Activated CD4-positive, alpha-beta T cell treated with anti-CD3 and anti-CD28 coated beads, Interleukin-2, amount 10 ng/mL, durations not matched to agents 7 days and 5 days (primary cell): ENCODE results near the gene RHBDL3. TPM values are rescaled to one million over a fixed set of nuclear protein-coding genes. Genes with fewer than 3 reads are reported as not detected.
A peak's percentile ranks its signal among the peaks of the same experiment; 100 is the strongest.

Source experiments
- CTCF ChIA-PET: fragments of 350-600 bp; sonication (Branson Sonifier 250); formaldehyde crosslinking; loops from one replicate; lab custom pipeline; 2021; ENCODE audit warnings: antibody characterized with exemption; lab: Charles Lee
- POLR2A ChIA-PET: fragments of 350-600 bp; sonication (Branson Sonifier 250); formaldehyde crosslinking; loops from one replicate; lab custom pipeline; 2021; ENCODE audit warnings: antibody characterized with exemption; lab: Charles Lee
- DNase-seq: peaks from one replicate; pipeline ENCODE4 v3.0.0-alpha.2; 2020
- H3K27ac Mint-ChIP-seq: one replicate; pipeline ENCODE4 v1.8.0; 2021; ENCODE audit warnings: mild to moderate bottlenecking, moderate library complexity, mixed read lengths
- H3K27me3 Mint-ChIP-seq: one replicate; pipeline ENCODE4 v1.8.0; 2021; ENCODE audit warnings: mixed read lengths
- H3K36me3 Mint-ChIP-seq: one replicate; pipeline ENCODE4 v1.8.0; 2021; ENCODE audit warnings: low read depth, mixed read lengths
- H3K4me1 Mint-ChIP-seq: one replicate; pipeline ENCODE4 v1.8.0; 2021; ENCODE audit warnings: mixed read lengths
- H3K4me3 Mint-ChIP-seq: one replicate; pipeline ENCODE4 v1.8.0; 2021; ENCODE audit warnings: mild to moderate bottlenecking, moderate library complexity, mixed read lengths
- H3K9me3 Mint-ChIP-seq: one replicate; pipeline ENCODE4 v1.8.0; 2021; ENCODE audit warnings: mixed read lengths
- total RNA-seq, 2 experiments: library from RNA; stranded (reverse); gene quantifications; one replicate each; pipeline ENCODE4 v1.2.3, GENCODE V29; 2021

RHBDL3 gene
- total RNA-seq, 2 experiments from 2014 or later: 0.67 to 0.69 TPM

- no peaks in the 10 kb centered on the region for H3K9me3 Mint-ChIP-seq
- ChIA-PET CTCF (interaction anchor here (0.6 to 1.2 kb wide), 6 partner anchors 9 to 71 kb away, joined by 3 read pairs; no protein-coding TSS in a partner anchor), POLR2A (interaction anchor here (0.5 kb wide), 1 partner anchor 402 kb away, joined by 5 read pairs; no protein-coding TSS in a partner anchor)
- peak overlapping the region; percentile 30 for H3K4me3 Mint-ChIP-seq
- H3K36me3 Mint-ChIP-seq: peaks cover 2% of the 10 kb centered on the region
- H3K27me3 Mint-ChIP-seq: no peaks in the 10 kb centered on the region
- peaks cover 47% of the 10 kb centered on the region for H3K4me1 Mint-ChIP-seq
- H3K27ac Mint-ChIP-seq: peak overlapping the region; percentile 87
- peak; percentile 61 for DNase-seq
Observed at GRCh38 chr17:32323811-32324491, 58.3 kb downstream of the RHBDL3 start.

DNA sequence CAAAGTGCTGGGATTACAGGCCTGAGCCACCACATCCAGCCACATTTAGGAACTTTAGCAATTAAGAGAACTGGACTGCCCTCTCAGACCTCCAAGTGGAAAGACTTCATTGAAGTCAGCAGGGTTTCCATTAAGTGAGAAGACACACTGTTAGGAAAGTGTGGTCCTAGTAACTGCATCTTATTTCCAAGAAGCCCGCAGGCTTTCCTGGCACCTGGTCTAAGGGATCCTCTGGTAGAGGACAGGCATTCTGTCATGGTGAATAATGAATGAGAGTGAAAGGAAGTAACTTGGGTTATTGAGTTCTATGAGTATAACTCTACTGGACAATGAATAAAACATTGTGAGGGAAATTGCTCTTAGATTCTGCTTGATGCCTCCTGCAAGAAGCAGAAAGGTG is 62.3 kb downstream of the RHBDL3 start:
- H3K27me3 Mint-ChIP-seq: no peaks in the 10 kb centered on the region
- peaks cover 64% of the 10 kb centered on the region for H3K4me1 Mint-ChIP-seq
- ChIA-PET CTCF (interaction anchor here (1.4 to 1.7 kb wide), 3 partner anchors 13 to 82 kb away, joined by 5 to 10 read pairs (median 9); partner anchors contain the start of gene C17orf75), POLR2A (no interaction called here)
- H3K27ac Mint-ChIP-seq: peak overlapping the region; percentile 19
- H3K4me3 Mint-ChIP-seq: no peak overlapping the region
- peaks cover 2% of the 10 kb centered on the region for H3K9me3 Mint-ChIP-seq
- DNase-seq: no peak
- H3K36me3 Mint-ChIP-seq: peaks cover 16% of the 10 kb centered on the region

GRCh38 chr17:32330147-32330546 is 64.5 kb downstream of the RHBDL3 start:
- ChIA-PET CTCF (interaction anchor here (1.0 to 1.8 kb wide), 3 partner anchors 11 to 77 kb away, joined by 4 to 7 read pairs (median 4); no protein-coding TSS in a partner anchor), POLR2A (interaction anchor here (0.5 kb wide), 1 partner anchor 1494 kb away, joined by 3 read pairs; no protein-coding TSS in a partner anchor)
- Mint-ChIP-seq H3K27me3 (no peaks in the 10 kb centered on the region), H3K27ac (peak overlapping the region; percentile 81), H3K36me3 (peaks cover 35% of the 10 kb centered on the region), H3K4me3 (no peak overlapping the region), H3K9me3 (peaks cover 2% of the 10 kb centered on the region), H3K4me1 (peaks cover 55% of the 10 kb centered on the region)
- no peak for DNase-seq

GRCh38 chr17:32331243-32332040 is 65.8 kb downstream of the RHBDL3 start:
- H3K27ac Mint-ChIP-seq: peak overlapping the region; percentile 81
- POLR2A ChIA-PET: interaction anchor here (1.4 kb wide), 1 partner anchor 9 kb away, joined by 4 read pairs; no protein-coding TSS in a partner anchor
- no peaks in the 10 kb centered on the region for H3K27me3 Mint-ChIP-seq
- CTCF ChIA-PET: interaction anchor here (1.0 to 1.6 kb wide), 4 partner anchors 9 to 79 kb away, joined by 3 to 7 read pairs (median 4); partner anchors contain the start of gene C17orf75
- H3K9me3 Mint-ChIP-seq: peaks cover 2% of the 10 kb centered on the region
- H3K36me3 Mint-ChIP-seq: peaks cover 43% of the 10 kb centered on the region
- DNase-seq: no peak
- H3K4me1 Mint-ChIP-seq: peaks cover 58% of the 10 kb centered on the region
- peak overlapping the region; percentile 40 for H3K4me3 Mint-ChIP-seq

- no peak overlapping the region for H3K4me3 Mint-ChIP-seq
- H3K4me1 Mint-ChIP-seq: peaks cover 49% of the 10 kb centered on the region
- no peaks in the 10 kb centered on the region for H3K27me3 Mint-ChIP-seq
- peaks cover 2% of the 10 kb centered on the region for H3K9me3 Mint-ChIP-seq
- DNase-seq: no peak
- POLR2A ChIA-PET: no interaction called here
- H3K36me3 Mint-ChIP-seq: peaks cover 50% of the 10 kb centered on the region
- CTCF ChIA-PET: interaction anchor here (1.8 kb wide), 1 partner anchor 9 kb away, joined by 3 read pairs; no protein-coding TSS in a partner anchor
- H3K27ac Mint-ChIP-seq: peak overlapping the region; percentile 46
Observed at GRCh38 chr17:32333187-32333586, 67.6 kb downstream of the RHBDL3 start.

- Mint-ChIP-seq H3K27me3 (no peaks in the 10 kb centered on the region), H3K9me3 (peaks cover 2% of the 10 kb centered on the region), H3K36me3 (peaks cover 61% of the 10 kb centered on the region), H3K4me3 (no peak overlapping the region), H3K4me1 (peaks cover 42% of the 10 kb centered on the region), H3K27ac (no peak overlapping the region)
- ChIA-PET CTCF (interaction anchor here (1.2 kb wide), 2 partner anchors 12 to 15 kb away, joined by 3 read pairs; no protein-coding TSS in a partner anchor), POLR2A (no interaction called here)
- DNase-seq: no peak
Observed at GRCh38 chr17:32335046-32335445, 69.4 kb downstream of the RHBDL3 start.

DNA sequence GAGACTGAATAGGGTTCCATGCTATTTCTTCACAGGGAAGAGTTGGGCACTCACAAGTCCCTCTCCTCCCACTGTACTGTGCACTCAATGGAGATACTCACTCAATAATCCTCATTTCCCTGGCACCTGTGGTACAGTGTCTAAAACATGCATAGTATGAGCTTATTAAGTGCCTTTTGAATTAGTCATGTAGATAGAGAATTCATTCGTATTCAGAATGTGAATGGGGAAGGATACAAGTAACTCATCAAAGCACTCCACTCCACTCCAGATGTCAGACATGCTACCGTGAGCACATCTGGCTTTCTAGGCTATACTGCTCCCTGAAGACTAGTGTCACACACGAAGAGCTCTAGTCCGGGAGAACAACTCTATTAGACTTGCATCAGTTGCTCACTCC is 70.1 kb downstream of the RHBDL3 start:
- H3K9me3 Mint-ChIP-seq: peaks cover 2% of the 10 kb centered on the region
- H3K4me3 Mint-ChIP-seq: no peak overlapping the region
- H3K36me3 Mint-ChIP-seq: peaks cover 62% of the 10 kb centered on the region
- CTCF ChIA-PET: interaction anchor here (1.2 kb wide), 2 partner anchors 11 to 16 kb away, joined by 3 read pairs; no protein-coding TSS in a partner anchor
- peaks cover 39% of the 10 kb centered on the region for H3K4me1 Mint-ChIP-seq
- H3K27ac Mint-ChIP-seq: no peak overlapping the region
- POLR2A ChIA-PET: no interaction called here
- no peak for DNase-seq
- no peaks in the 10 kb centered on the region for H3K27me3 Mint-ChIP-seq

GRCh38 chr17:32341141-32341856 is 75.7 kb downstream of the RHBDL3 start:
- Mint-ChIP-seq H3K9me3 (no peaks in the 10 kb centered on the region), H3K27me3 (no peaks in the 10 kb centered on the region), H3K27ac (peak overlapping the region; percentile 91), H3K4me3 (peak overlapping the region; percentile 88), H3K36me3 (peaks cover 25% of the 10 kb centered on the region), H3K4me1 (peaks cover 35% of the 10 kb centered on the region)
- peak; percentile 76 for DNase-seq
- ChIA-PET POLR2A (interaction anchor here (0.6 to 0.7 kb wide), 3 partner anchors 10 to 12 kb away, joined by 3 to 4 read pairs (median 3); no protein-coding TSS in a partner anchor), CTCF (interaction anchor here (0.7 to 2.7 kb wide), 9 partner anchors 10 to 404 kb away, joined by 3 to 10 read pairs (median 4); no protein-coding TSS in a partner anchor)

DNA sequence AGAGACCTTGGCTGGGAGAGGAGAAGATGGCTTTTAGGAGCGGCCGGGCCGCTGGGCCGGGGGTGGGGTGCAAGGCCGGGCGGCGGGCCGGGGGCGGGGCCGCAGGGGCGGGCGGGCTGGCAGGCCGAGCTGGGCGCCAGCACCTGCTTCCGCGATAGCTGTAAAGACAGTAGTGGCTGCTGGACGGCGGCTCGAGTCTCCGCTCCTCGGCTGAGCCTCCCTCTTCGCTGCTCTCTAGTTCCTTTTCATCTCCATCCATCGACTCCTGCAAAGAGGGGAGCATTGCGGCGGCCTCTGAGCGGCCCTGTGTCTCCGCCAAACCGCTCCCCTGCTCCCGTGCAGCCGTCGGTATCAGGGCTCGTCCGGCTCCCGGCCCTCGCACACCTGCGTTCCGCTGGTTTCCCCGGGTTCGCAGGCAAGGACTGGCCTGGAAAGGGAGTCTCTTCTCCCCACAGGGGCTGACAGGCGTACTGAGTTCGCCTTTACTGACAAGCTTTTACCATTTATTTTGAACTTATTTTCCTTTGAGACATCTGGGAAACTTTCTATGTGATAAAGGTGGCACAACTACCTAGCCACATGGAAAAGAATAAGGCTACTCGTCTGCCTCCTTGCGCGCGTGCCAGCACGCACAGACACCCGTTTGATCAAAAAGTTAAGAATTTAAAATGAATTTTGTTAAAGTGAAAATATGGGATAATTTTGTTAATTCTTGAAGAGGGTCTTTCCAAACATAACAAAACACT is 76.4 kb downstream of the RHBDL3 start, which contains the start of gene C17orf75:
Gene C17orf75 (minus strand): TSS at position 317 of the 746 bp plus-strand sequence. CDS start 34 bp downstream, at position 283.
- peak; percentile 79 for DNase-seq
- ChIA-PET POLR2A (no interaction called here), CTCF (interaction anchor here (0.9 to 2.7 kb wide), 4 partner anchors 11 to 89 kb away, joined by 3 to 10 read pairs (median 4); no protein-coding TSS in a partner anchor)
- H3K4me3 Mint-ChIP-seq: peak within 1 kb of the TSS; percentile 88
- peak within 1 kb of the TSS; percentile 91 for H3K27ac Mint-ChIP-seq
- no peaks in the 10 kb centered on the region for H3K9me3 Mint-ChIP-seq
- H3K36me3 Mint-ChIP-seq: peaks cover 24% of the 10 kb centered on the region
- no peaks in the 10 kb centered on the region for H3K27me3 Mint-ChIP-seq
- peaks cover 35% of the 10 kb centered on the region for H3K4me1 Mint-ChIP-seq

GRCh38 chr17:32342603-32343325 is 77.1 kb downstream of the RHBDL3 start:
- Mint-ChIP-seq H3K4me1 (peaks cover 34% of the 10 kb centered on the region), H3K27me3 (no peaks in the 10 kb centered on the region), H3K9me3 (no peaks in the 10 kb centered on the region), H3K36me3 (peaks cover 19% of the 10 kb centered on the region), H3K27ac (peak overlapping the region; percentile 91), H3K4me3 (peak overlapping the region; percentile 88)
- ChIA-PET POLR2A (no interaction called here), CTCF (interaction anchor here (0.8 to 1.4 kb wide), 3 partner anchors 11 to 19 kb away, joined by 3 to 4 read pairs (median 4); no protein-coding TSS in a partner anchor)
- DNase-seq: no peak
